Left kidney (tissue), 2 donors: ENCODE results near the gene YES1. TPM values are rescaled to one million over a fixed set of nuclear protein-coding genes. Genes with fewer than 3 reads are reported as not detected.
"Not testable (repeated sequence)": the region's sequence is repeated elsewhere in the genome, so short reads cannot be mapped to it uniquely, and the experiment has no call there.

Experiments
- DNase-seq: peaks from one replicate; pipeline ENCODE4 v3.0.0-alpha.2; 2013
- polyA plus RNA-seq: library from polyadenylated mRNA; unstranded; fragments of 120-200 nt; gene quantifications from one replicate; pipeline ENCODE4 v1.2.1, GENCODE V29; 2013; ENCODE audit not compliant: insufficient read length

The YES1 gene
- polyA plus RNA-seq, 1 donor: 75.3 TPM

DNA sequence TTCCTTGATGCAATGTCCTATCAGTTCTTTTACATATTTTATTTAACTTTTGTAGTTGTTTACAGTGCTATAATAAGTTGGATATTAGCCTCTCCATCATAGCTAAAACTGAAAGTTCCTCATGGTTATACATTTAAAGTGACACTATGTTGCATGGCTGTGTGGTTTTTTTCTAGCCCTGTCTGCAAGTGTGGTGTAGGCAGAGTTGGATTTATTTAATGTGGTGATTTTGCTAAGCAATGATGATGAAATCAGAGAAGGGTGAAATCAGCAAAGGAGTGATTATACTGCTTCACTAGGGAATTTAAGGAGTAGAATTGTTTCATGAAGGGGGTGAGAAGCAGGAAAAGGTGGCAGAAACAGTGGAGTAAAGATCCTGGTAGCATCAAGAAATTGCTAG lies 81.3 kb downstream of the YES1 start:
- DNase-seq: no peak

DNA sequence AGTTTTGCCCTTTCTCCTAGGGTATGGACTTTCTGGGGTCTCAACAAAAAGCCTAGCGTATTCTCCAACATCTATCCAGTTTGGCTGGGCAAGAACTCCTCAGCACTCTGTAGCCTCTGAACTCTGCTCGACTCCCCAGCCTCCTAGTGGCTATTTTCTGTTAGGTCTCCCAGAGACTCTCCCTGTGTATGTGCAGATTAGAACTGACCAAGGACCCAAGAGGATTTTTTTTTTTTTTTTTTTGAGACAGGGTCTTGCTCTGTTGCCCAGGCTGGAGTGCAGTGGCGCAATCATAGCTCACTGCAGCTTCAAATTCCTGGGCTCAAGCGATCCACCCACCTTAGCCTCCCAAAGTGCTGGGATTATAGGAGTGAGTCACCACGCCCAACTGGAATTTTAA lies 81.9 kb downstream of the YES1 start:
- DNase-seq: not testable (repeated sequence)

DNA sequence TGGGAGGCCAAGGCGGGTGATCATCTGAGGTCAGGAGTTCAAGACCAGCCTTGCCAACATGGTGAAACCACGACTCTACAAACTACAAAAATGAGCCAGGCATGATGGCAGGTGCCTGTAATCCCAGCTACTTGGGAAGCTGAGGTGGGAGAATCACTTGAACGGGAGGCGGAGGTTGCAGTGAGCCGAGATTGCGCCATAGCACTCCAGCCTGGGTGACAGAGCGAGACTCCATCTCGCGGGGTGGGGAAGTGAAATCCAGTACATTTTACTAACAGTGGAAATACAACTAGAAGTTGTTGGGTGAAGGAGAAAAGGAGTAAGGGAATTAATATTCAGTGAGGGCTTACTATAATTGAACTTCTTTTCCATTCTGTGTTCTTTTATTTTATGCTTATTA lies 86.4 kb downstream of the YES1 start:
- no peak for DNase-seq

DNA sequence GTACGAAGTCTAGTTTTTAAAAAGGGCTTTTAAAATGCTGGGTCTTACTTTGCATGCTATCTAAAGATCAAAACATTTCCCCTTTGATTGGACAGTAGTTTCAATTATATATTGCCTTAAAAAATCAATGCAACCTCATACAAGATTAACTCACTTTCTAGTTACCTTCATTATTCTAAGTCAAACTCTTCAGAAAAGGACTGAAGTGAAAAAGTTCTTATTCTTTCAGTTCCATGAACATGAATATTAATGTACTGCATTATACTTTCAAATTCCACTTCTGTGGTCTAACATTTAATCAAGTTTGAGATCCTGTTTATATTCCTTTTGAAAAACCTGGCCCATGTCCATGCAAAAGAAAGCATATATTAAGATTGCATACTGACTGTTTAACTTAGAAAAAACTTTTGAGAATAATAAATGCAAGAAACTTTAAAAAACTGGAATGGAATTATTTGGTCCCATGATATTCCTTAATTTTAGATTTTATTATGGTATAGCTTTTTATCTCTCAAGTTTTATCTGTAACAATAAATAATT lies 88.4 kb downstream of the YES1 start:
- DNase-seq: no peak

DNA sequence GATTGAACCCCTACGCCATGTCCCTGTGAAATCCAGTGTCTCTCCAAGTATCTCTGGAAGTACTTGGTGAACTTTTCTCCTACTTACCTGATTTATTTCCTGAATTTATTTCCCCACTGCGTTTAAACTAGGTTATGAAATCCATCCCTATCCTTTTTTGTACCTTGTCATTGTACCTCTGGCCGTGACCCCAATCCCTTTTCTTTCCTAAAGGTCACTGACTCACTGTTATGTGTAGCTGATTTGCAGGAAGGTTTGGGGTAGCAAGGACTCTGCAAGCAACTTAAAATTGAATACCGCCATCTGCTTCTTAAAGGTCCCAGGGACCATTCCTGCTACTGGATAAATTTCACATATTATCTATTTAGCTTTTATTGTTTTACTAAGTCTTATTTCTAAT lies 95.0 kb downstream of the YES1 start:
- DNase-seq: no peak

DNA sequence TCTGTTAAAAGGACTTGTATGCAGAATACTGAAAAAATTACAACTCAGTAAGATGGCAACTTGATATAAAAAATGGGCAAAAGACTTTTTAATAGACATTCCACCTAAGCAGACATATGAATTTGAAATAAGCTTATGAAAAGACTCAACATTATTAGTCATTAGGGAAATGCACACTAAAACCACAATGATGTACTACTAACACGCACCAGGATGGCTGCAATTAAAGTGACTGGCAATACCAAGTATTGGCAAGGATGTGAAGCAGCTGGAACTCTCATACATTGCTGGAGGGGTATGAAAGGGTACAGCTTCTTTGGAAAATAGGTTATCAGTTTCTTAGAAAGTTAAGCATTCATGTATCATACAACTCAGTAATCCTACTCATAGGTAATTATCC lies 96.4 kb downstream of the YES1 start:
- DNase-seq: no peak

DNA sequence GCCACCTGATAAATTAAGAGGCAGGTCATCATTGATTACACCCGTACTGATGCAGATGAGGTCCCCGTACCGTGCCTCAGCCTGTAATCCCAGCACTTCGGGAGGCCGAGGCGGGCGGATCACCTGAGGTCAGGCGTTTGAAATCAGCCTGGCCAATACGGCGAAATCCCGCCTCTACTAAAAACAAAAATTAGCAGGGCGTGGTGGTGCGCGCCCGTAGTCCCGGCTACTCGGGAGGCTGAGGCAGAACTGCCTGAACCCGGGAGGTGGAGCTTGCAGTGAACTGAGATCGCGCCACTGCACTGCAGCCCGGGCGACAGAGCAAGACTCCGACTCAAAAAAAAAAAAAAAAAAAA lies 98.9 kb downstream of the YES1 start:
- DNase-seq: no peak

DNA sequence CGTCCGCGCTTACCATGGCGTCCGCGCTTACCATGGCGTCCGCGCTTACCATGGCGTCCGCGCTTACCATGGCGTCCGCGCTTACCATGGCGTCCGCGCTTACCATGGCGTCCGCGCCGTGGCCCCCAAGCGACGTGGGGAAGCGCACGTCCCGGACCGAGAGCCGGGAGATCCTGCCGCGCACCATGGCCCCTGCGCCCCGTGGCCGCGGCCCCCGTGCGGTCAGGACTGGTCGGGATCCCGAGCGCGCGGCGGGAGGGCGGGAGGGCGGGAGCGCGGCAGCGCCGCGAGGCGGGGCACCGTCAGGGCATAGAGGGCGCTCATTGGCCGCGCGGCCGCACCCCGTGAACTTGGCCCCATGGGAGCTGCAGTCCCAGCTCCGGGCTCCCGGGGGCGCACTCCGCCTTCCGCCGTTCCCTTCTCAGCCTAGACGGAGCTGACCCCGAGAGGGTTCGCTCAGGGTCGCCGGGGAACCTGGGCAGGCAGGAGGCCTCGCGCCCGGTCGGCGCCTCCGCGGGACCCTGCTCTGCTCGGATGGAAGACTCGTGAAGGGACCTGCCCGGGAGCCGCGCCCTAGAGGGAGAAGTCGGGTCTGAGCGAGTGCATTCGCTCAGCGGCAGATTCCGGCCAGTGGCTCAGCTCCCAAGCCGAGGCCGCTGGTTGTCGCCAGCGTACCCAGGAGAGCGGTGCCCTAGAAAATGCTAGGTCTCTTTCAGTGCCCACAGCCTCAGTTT lies 99.5 kb downstream of the YES1 start, which contains the start of gene ENOSF1:
TSS of gene ENOSF1 (minus strand) at position 230 of the 734 bp plus-strand sequence. CDS start at position 187, 43 bp downstream.
- DNase-seq: peak; percentile 74

DNA sequence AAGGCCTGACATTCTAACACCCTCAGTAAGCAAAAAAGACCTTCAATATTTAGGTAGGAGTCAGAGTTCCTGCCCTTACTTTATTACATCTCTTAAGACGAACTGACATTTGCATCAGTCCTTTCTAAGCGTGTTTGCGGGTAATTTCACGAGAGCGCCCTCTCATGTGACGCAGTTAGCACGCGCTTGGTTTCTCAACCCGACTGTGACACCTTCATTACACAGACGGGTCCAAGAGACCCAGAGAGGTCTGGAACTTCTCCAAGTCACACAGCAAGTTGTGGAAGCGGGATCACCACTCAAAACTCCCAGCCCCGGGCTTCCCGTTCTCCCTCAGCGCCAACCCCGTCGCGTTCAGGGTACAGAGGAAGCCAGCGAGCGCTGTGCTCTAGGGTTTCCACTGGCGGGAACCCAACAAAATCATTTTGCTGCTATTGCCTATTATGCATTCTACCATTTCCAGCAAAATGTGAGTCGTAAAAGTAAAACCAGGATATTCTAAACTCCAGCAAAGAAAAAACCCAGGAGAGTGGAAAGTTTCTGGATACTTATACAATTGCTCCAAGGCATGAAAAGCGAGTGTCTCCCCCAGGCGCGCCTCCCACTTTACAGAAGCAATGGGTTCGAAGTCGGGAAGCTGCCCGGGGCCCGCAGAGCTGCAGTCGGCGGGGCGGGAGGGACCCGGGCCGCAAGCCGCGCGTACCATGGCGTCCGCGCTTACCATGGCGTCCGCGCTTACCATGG lies 100.2 kb downstream of the YES1 start:
- DNase-seq: peak; percentile 61

DNA sequence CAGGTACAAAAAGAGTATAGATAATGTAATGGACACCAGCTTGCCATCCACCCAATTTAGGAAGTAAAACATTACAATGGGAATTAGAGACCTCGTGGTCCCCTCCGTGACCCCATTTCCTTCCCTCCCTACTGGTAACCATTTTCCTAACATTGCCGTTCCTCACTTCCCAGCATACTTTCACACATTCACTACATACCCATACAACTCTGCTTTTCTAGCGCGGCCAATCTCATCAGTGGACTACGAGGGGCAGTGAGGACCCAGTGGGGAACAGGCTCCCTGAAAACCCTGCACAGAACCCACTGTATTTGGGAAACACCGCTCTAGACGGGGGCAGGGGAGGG lies 100.8 kb downstream of the YES1 start:
- peak; percentile 37 for DNase-seq

DNA sequence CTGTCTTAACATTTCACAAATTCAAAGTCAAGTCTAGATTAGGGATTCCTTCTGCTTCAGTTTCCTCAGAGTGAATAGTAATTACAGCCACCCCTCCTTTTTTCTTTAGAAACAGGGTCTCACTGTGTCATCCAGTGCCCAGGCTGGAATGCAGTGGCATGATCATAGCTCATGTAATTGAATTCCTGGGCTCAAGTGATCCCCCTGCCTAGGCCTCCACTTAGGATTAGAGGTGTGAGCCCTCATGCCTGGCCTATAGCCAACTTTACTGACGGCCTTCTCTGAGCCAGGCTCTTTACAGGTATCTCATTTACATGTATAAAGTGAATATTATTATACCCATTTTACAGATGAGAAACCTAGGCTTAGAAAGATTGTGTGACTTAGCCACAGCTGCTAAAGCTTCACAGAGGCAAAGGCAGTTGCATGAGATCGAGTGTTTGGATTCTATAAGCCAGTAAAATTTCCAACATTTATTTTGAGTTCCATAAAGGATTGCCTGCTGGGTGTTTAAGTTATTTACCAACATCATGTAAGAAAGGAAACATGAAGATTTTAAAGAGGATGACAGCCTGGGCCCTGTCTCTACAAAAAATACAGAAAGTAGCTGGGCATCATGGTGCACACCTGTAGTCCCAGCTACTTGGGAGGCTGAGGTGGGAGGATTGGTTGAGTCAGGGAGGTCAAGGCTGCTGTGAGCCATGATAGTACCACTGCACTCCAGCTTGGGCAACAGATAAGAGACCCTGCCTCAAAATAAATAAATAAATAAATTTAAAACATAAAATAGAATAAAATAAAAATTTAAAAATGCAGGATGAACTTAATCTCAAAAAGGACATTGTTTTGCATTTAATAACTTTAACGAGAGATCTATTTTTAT lies 101.4 kb downstream of the YES1 start:
- no peak for DNase-seq

DNA sequence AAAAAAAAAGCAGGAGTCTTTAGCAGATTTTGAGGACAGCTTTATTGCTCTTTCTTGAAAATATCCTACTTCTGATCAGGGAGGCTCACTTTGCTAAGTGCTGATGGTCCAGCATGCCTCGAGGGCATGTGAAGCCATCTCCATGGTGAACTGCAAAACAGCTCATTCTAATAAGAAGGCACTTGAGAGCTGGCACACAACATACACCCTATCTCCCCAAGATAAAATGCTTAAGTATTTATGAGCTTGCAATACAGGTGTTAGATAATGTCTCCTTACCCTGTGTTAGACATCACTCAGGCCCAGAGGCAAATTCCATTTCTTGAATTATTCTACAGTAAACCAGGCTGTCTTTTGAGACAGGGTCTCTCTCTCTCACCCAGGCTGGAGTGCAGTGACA lies 102.3 kb downstream of the YES1 start:
- DNase-seq: no peak

DNA sequence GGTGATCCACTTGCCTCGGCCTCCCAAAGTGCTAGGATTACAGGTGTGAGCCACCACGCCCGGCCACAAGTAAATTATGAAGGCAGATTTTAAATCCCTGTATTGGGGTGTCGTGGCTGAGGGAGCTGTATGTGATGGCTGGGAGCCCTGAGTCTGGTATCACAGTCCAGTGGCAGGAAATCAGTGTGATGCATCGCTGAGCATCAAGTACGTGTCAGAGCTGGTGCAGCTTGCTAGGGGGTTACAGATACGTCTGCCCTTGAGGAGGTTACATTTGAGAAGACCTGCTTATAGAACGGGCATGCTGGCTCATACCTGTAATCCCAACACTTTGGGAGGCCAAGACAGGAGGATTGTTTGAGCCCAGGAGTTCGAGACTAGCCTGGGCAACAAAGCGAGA lies 103.9 kb downstream of the YES1 start:
- DNase-seq: no peak

DNA sequence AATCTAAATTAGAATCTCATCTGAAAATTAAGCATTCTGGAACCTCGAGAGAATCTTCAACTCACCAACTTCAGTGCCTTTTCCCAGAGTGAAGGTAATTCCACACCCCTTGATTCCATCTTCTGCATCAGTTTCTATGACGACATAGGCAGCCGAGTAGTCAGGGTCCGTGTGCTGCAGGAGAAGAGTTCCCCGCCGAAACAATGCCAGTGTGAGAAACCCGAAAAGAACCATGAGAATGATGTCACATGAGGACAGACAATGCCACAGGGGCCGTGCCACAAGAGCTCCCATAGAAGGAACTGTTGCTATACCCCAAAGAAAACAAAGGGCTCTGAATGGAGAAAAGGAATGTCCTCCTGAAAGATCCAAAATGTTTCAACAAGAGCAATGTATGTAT lies 105.6 kb downstream of the YES1 start:
- no peak for DNase-seq

DNA sequence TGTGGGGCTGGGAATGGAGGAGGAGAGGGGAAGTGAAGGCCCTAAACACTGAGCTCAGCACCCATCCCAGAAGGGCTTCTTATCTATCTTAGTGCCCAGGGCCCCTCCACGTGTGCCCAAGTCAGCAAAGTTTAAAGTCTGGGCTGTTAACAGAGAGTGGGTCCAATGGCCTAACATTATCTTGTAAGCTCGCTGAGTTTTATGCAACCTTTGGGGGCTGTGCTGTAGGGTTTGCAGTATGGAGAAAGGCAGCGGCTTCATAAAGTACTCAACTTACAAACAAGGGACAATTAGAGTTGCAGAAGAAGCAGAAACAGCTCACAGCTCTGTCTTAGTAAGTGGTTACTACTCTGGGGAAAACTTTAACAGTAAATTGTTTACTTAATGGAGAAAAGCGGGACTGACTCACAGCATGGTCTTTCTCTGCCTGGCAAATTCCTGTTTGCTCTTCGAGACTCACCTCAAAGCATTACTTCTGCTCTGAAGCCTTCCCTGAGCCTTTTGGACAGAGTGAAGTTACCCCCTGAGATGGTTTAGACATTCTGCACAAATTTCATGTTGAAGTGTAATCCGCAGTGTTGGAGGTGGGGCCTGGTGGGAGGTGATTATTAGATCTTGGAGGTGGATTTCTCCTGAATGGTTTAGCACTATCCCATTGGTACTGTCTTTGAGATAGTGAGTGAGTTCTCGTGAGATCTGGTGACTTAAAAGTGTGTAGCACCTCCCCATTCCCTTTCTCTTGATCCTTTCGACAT lies 108.7 kb downstream of the YES1 start:
- no peak for DNase-seq

DNA sequence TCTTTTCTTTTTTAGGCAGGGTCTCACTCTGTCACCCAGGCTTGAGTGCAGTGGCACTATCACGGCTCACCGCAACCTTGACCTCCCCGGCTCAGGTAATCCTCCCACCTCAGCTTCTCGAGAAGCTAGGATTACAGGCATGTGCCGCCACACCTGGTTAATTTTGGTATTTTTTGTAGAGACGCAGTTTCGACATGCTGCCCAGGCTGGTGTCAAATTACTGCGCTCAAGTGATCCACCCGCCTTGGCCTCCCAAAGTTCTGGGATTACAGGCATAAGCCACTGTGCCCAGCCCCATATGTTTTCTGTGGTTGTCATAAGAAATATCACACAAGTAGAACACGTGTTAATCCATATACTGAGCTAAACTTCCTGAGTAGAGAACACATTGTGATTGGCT lies 114.2 kb downstream of the YES1 start:
- peak; percentile 50 for DNase-seq

DNA sequence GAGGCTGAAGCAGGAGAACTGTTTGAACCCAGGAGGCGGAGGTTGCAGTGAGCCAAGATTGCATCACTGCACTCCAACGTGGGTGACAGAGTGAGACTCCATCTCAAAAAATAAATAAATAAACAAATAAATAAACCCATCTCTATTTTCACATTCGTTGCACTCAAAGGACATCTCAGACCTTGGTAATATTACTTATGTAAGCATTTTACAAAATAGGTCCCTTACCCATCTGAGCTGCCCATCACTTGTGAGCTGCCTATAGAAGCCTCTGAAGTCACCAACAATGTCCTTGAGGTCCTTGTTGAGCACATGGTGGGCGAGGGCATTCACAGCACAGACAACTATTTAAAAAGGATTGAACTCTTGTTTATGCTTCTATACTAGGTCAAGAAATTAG lies 115.0 kb downstream of the YES1 start:
- DNase-seq: no peak

DNA sequence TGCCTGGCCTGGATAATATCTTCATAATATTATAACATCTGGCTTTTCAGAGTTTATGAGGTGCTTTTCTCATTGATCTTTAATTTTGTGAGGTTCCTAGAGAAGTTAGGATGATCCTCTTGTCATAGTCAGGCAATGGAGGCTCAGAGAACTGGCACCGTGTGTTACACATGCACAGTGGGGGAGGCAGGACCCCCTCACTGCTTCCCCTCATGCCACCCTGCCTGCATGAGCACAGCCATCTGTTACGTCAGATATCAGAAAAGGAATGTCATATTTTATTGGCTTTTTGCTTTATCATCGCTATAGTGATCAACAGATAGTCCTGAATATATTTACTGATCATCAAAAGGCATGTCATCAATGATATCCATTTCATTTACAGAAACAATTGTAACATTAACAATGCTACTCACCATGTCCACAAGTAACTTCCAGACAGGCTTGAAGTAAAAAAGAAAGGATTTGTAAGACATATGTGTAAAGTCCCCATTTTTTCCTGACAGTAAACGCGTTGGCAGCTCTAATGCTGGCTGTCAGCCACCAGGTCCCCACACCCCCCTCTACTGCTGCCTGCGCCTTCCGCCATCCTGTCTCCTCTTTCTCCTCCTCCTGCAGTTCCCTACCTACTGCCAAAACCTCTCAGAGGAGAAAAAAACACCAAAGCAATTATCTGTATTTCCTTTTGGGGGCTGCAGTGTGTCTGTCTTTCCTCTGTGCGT lies 118.4 kb downstream of the YES1 start:
- DNase-seq: no peak

DNA sequence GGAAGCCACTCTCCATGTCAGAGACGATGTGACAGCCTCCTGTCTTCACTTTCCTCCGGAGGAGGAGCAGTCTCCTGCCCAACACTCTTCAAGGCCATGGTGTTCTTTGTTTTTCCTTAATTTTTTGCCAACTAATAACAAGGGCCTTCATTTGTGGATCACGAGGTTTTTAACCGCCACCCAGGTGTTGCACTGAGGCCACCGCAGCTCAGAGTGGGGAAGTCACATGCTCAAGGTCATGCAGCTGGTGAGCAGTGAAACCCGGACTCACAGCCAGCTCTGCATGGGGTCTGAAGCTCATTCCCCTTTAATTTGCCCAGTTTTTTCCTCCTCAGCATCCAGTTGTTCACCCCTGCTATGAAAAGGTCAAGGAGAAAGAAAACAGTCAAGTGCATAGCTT lies 119.2 kb downstream of the YES1 start:
- DNase-seq: no peak

DNA sequence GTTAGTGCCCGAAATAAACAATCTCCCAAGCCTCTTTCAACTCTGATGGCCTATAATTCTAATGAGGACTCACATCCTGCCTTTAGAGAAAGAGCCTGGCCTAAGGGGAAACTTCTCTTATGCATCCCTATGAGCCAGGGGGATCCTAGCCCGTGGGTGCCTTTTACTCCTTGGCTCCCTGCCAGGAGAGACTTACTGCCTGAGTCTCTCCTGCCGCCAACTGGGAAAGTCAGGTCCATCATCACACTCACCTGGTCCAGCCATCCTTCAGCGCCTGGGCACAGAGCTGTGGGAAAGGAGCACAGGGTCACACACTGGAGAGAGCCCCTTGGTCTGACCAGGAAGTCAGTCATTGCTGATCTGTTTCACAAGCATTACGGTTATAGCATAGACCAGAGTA lies 123.7 kb downstream of the YES1 start:
- no peak for DNase-seq
